HCEC 1CT (cell line): ENCODE measurements around the gene MIEF2.

Experiments used
- DNase-seq: peaks from one replicate; pipeline ENCODE4 v3.0.0-alpha.2; 2017

The MIEF2 gene

GRCh38 chr17:18236494-18236893 lies 24.0 kb upstream of the MIEF2 start:
- no peak for DNase-seq

- DNase-seq, result no peak
Observed at GRCh38 chr17:18237461-18237860, 23.0 kb upstream of the MIEF2 start.

DNA sequence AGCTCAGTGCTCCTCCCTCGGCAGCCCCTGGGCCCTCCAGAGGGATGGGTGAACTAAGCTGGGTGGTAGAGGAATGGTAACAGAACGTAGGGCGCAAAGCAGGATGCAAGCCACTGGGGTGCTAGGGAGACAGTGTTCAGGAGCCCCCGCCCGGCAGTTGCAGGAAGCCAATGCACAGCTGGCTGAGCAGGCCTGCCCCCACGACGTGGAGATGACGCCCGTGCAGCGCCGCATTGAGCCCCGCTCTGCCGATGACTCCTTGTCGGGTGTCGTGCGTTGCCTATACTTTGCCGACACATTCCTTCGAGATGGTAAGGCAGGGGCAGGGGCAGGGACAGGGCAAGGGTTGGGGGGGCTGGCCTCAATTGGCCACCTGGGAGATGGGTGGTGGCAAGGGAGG lies 22.2 kb upstream of the MIEF2 start:
- no peak for DNase-seq

DNA sequence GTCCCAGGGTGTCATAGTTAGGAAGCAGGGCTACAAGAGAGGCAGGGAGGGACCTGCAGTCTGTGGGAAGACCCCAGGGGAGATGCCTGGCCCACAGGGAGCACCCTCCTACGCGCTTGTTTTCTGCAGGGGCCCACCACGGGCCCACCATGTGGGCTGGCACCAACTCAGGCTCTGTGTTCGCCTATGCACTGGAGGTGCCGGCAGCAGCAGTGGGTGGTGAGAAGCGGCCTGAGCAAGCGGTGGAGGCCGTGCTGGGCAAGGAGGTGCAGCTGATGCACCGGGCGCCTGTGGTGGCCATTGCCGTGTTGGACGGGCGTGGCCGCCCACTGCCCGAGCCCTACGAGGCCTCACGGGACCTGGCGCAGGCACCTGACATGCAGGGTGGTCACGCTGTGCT lies 20.0 kb upstream of the MIEF2 start:
- no peak for DNase-seq

DNA sequence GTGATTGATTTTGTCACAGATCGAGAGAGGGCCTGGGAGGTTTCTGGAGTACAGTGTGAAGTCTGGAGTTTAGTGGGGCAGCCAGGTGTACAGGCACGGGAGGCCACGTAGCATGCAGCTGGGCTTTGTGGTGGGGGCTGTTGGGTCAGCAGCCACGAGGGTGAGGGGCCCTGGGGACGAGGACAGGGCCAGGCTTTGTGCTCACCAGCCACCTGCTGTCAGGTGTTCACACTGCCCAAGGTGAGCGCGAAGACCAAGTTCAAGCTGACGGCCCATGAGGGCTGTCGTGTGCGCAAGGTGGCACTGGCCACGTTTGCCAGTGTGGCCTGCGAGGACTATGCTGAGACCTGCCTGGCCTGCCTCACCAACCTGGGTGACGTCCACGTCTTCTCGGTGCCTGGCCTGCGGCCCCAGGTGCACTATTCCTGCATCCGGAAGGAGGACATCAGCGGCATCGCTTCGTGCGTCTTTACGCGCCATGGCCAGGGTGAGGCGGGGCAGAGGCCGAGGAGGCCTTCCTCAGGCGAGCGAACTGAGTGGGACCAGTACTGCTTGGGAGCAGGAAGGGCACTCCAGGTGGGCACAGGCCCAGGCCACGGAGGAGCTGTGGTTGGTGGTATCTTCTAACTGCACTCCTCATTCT lies 19.1 kb upstream of the MIEF2 start:
- no peak for DNase-seq

GRCh38 chr17:18245038-18245776 lies 15.3 kb upstream of the MIEF2 start:
- DNase-seq, result no peak

DNA sequence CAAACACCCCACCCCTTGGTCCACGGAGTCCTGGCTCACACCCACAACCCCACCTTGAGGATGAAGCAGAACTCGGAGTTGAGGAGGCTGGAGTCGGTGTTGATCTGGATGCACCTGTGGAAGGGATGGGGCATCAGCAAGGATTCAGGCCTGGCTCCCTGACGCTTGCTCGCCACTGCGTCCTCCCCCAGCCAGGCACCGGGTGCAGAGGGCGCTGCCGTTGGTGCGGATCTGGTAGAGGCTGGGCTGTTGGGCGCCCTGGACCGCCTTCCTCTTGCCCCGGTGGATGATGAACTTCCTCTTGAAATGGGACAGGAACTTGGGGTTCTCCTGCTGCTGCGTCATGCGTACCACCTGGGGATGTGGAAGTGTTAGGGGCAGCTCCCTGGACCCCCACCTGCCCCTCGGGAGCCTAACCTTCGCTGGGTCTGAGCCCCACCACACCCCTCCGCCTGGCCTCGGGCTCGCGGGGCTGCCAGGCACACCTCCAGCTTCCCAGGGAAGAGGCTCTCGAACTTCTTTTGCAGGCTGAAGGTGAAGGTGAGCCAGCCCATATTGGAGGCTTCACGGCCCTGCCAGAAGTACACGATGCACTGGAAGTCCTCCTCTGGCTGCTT lies 14.2 kb upstream of the MIEF2 start:
- DNase-seq, result no peak

GRCh38 chr17:18246880-18247612 lies 13.4 kb upstream of the MIEF2 start:
- DNase-seq, result no peak

DNA sequence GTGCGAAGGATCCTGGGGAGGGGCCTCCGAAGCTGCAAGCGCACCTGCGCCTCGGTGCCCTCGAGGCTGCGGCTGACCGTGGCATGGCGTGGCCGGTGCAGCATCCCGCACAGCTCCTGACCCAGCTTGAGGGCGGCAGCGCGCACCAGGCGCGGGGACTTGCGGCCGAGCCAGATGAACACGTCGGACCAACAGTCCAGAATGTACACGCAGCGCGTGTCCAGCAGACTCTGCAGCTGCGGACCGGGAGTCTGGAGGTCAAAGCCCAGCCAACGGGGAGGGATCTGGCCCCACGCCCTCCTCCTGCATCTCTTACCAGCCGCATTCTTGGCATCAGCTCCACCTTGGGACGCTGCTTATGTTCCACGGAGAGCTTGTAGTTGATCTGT lies 12.9 kb upstream of the MIEF2 start:
- DNase-seq, result no peak

DNA sequence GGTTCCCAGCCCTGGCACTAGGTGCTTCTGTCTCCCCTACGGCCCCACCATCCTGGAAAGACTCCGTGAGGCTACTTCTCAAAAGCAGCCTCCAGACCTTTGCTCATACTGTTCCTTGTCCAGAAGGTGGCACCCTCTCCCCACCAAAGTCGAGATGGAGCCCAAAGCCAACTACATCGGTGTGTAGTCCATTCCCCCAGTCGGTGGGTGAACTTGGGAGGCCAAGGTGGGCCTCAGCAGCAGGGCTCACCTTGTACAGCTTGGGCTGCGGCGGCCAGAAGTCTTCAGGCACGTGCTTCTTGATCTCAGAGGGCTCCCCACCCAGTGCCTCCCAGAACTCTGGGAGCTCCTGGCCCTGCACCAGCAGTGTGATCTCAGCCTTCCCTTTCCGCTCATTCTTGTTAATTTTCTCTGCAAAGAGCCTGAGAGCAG lies 12.1 kb upstream of the MIEF2 start:
- peak; percentile 49 for DNase-seq

- no peak for DNase-seq
Observed at GRCh38 chr17:18248811-18249210, 11.7 kb upstream of the MIEF2 start.

DNA sequence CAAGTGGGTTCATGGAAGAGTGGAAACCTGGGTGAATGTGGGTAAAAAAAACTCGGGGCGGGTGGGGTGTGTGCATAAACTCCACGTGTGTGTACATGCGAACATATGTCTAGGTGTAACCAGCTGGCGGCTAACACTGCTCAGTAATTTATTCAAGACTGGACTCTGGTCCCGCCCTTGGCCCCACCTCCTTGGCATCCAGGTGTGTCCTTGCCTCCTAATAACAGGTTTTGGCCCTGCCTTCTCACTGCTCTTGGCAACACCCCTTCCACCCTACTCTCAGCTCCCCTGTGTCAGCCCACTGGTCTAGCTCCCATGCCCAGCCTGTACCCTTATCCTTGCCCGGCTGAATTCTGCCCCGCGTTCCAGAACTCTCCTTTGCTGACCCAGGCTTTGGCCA lies 10.2 kb upstream of the MIEF2 start:
- no peak for DNase-seq

- no peak for DNase-seq
Observed at GRCh38 chr17:18250708-18251107, 9.8 kb upstream of the MIEF2 start.

- no peak for DNase-seq
Observed at GRCh38 chr17:18251204-18251603, 9.3 kb upstream of the MIEF2 start.

GRCh38 chr17:18252160-18252559 lies 8.3 kb upstream of the MIEF2 start:
- no peak for DNase-seq

DNA sequence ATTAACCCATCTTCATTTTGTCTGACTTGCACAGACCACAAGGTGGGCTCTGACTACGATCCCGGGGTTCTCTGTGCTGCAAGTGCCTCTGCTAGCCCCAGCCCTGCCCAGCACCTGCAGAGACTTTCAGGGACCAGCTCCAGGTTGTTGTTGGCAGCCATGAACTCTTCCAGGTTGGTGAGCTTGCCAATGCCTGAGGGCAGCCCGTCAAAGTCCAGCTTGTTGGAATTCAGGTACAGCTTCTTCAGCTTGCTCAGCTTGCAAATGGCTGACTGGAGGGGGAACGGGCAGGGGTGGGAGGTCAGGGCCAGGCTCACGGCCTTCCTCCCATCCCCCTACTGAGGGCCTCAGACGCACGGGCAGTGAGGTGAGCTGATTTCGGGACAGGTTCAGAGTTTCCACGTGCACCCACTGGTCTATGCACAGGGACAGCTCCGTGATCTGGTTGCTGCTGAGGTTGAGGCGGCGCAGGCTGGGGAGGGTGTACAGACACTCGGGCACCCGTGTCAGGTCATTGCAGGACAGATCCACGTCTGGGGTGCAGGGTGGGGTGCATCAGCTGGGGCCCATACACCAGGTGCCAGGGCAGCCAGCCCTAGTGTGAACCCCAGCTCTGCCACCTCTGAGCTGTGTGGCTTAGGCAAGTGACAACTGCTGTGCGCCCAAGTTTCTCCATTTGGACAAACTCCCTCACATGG lies 7.1 kb upstream of the MIEF2 start:
- no peak for DNase-seq

GRCh38 chr17:18253947-18254821 lies 6.3 kb upstream of the MIEF2 start:
- DNase-seq, result no peak

DNA sequence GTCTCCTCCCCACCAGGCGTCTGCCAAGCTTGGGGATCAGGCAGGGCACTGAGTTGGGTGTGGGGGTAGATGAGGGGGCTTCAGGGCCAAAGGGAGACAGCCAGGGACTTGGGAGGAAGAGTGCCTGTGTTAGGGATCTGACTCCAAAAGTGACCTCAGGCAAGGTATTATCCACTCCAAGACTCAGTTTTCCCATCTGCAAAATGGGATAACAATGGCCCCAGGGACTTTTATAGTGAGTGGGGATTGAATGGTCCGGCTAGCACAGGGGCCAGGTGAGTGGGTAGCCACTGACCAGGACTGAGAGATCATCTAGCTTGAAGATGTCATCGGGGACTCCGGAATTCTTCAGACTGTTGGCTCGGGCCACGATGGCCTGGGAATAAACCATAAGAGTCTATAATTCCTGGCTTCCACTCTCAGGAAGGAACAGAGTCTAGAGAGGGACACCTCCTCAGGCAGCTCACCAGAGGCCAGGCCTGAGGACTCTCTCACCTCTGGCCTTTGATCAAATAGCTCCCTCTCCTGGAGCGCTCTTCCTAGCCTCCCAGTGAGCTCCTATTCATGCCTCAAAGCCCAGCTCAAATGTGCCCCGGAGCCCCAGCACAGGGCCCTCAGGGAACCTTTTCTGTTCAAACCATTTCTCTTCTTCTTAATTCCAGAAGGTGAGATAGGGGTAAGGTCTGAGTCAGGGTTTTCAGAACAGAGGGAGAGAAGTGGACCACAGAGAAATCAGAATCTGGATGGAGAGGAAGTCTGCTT lies 5.4 kb upstream of the MIEF2 start:
- no peak for DNase-seq

DNA sequence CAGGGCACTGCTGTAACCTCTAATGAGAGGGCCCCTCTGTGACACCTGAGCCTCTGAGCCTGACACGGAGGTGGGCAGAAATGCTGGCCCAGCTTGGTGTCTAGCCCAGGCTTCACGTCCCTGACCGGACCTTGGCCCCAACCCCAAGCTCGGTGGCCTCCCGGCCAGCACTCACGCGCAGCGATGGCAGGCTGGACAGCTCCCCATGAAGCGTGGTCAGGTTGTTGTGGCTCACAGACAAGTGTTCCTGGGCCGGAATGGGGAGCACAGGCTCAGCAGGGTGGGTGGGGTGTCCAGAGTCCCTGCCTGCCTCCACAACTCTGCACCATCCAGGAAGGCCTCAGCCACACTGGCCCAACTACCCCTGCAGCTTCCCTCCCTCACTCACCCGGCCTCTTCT lies 4.1 kb upstream of the MIEF2 start:
- no peak for DNase-seq

DNA sequence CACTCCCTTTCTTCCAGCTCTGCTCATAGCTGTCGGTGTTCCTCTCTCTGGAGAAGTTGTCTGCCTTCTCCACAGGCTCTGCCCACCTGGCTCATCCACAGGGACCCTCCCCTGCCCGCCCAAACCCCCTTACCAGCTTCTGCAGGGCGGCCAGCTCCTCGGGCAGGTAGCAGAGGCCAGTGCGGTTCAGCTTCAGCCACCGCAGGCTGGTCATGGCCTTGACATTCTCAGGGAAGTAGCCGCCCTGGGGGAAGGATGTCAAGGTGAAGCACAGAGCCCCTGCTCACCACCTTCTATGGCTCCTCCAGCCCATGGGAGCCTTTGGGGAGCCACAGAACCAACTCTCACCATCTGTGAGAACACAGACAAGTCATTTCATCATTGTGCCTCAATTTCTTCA lies 3.7 kb upstream of the MIEF2 start:
- DNase-seq, result no peak

- DNase-seq, result no peak
Observed at GRCh38 chr17:18257268-18257981, 3.0 kb upstream of the MIEF2 start.
